ENCODE results near the gene FKBP5.
"Not testable (repeated sequence)": the region's sequence is repeated elsewhere in the genome, so short reads cannot be mapped to it uniquely, and the experiment has no call there.

The FKBP5 gene

GRCh38 chr6:35723587-35723986 lies 34.9 kb upstream of the FKBP5 start:
- DNase-seq: no peak

- DNase-seq: no peak
These were observed 33.5 kb upstream of the FKBP5 start for GRCh38 chr6:35722121-35722761.

- no peak for DNase-seq
These were observed 31.4 kb upstream of the FKBP5 start for GRCh38 chr6:35719830-35720733.

DNA sequence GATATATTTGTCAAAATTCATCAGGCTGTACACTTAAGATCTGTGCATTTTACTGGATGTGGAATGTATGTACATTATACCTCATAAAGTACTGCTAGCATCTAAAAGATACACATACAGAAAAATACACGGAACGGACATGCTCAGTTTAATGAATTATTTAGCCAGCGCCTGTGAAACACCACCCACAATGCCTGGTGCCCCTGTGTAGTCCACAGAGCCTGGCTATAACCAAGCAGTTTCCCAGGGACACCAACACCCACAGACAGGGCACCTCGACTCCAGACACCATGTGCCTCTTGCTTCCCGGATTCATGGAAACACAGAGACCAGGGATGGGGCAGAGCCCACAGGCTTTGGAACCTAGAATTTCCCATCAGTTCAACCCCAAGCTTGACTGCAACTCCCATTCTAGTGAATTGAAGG lies 30.7 kb upstream of the FKBP5 start:
- DNase-seq: no peak

GRCh38 chr6:35718911-35719381 lies 30.2 kb upstream of the FKBP5 start:
- no peak for DNase-seq

GRCh38 chr6:35718375-35718736 lies 29.6 kb upstream of the FKBP5 start:
- DNase-seq: no peak

DNA sequence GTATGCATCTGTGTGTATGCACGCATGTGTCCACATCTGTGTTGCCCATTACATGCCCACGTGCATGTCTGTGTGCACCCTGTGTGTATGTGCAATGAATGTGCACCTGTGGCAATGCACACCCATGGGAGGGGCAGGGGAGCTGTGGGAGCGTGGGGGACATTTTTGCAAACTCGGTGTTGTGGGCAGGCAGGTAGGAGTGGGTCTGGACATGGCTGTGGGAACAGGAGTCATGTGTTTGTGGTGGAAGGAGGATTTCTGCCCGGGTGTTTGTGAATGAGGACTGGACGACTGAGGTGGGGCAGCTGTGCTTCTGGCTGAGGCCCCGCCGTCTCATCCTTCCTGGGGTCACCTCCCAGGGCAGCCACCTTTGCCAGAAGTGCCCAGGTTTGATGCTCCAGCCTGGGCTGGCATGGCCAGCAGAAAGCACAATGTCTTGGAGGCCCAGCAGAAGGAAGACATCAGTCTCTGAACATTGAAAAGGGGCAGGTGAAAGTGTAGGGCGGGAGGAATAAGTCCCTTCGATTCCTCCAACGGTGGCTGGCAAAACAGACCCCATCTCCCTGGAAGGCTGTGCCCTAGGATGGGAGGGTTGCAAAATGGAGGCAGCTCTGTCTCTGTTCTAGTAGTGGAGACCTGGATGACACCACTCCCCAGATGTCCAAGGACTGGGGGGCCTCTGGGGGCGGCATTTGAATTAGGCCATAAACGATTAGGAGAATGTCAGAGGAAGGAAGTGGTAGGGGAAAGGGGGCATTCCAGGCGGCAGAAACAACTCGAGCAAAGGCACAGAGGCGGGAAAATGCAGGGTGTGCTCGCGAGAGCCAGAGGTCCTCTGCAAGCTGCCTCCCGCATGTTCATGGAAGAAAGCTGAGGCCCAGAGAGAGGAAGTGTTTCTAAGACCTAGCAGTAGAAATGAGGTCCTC lies 29.0 kb upstream of the FKBP5 start:
- DNase-seq: no peak

DNA sequence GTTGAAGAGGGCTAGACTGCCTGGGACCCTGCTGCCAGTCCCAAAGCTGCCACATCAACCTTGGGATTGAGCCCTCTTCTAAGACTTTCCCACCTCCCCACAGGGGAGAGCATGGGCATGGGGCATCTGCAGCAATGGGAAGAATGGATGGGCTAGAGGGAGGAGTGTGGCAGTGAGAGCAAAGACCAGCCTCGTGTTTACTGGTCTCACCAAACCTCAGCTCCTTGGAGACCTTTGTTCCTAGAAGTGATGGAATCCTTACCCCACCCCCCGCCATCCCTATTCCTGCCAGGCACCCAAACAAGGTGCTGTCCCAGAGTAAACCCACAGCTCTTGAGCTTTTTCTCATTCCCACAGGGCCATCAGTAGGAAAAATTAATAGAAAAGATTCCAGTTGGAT lies 28.1 kb upstream of the FKBP5 start:
- DNase-seq: no peak

- no peak for DNase-seq
These were observed 24.5 kb upstream of the FKBP5 start for GRCh38 chr6:35713006-35713767.

DNA sequence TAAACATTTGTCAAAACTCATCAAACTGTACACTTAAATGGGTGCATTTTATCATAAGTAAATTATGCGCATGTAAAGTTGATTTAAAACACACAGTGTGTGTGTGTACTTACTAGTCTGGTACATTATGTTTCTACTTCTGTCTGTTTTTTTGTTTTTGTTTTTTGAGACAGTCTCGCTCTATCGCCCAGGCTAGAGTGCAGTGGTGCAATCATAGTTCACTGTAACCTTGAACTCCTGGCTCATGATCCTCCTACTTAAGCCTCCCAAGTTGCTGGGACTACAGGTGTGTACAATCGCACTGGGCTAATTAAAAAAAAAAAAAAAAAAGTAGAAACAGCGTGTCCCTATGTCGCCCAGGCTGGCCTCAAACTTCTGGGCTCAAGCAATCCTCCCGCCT lies 23.0 kb upstream of the FKBP5 start:
- no peak for DNase-seq

DNA sequence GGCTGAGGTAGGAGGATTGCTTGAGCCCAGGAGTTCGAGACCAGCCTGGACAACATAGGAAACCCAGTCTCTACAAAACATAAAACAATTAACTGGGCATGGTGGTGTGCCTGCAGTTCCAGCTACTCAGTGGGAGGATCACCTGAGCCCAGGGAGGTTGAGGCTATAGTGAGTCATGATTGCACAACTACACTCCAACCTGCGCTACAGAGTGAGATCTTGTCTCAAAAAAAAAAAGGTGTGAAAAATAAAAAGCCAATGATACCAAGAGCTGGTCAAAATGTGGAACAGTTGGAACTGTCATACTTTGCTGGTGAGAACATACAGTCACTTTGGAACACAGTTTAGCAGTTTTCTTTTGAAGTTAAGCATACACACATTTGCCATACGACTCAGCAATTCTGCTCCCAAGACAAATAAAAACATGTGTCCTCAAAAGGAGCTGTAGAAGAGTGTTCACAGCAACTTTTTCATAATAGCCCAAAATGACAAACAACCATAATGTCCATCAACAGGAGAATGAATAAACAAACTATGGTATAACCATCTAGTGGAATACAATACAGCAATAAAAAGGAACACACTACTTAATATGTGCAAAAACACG lies 21.6 kb upstream of the FKBP5 start:
- no peak for DNase-seq

DNA sequence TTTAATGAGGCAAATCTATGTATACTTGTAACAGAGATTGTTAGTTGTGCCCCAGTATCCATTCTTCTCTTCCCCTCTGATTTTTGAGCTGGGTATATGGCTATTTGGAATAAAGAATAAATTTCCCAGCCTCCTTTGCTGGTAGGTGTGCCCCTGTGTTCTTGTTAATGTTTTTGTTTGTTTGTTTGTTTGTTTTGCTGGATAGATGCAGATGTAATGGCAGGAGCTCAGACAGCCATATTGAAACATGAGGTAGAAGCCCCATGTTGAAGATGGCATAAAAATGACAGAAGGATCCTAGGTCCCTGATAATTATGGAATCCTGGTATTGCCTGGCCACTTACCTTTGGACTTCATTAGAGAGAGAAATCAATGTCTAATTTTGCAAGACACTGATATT lies 19.9 kb upstream of the FKBP5 start:
- no peak for DNase-seq

GRCh38 chr6:35707714-35708407 lies 19.1 kb upstream of the FKBP5 start:
- DNase-seq: no peak

GRCh38 chr6:35706468-35706867 lies 17.8 kb upstream of the FKBP5 start:
- DNase-seq: no peak

DNA sequence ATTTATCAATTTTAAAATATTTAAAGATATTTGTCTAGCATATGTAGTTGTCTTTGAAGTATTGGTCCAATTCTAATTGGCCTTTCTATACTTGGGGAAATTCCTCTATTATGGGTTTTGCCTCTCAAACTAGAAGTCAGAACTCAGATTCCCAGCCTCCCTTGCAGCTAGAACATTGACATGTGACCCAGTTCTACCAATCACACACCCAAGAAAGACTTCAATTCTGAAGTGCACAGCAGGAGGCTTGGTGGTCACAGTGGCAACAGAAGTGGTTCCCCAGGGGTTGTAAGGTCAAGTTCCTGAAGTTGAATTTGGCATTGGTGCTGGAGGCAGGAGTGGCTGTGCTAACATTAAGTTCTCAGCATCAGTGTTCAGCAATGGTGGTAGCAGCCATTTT lies 14.8 kb upstream of the FKBP5 start:
- no peak for DNase-seq

GRCh38 chr6:35698858-35699257 lies 10.1 kb upstream of the FKBP5 start:
- no peak for DNase-seq

DNA sequence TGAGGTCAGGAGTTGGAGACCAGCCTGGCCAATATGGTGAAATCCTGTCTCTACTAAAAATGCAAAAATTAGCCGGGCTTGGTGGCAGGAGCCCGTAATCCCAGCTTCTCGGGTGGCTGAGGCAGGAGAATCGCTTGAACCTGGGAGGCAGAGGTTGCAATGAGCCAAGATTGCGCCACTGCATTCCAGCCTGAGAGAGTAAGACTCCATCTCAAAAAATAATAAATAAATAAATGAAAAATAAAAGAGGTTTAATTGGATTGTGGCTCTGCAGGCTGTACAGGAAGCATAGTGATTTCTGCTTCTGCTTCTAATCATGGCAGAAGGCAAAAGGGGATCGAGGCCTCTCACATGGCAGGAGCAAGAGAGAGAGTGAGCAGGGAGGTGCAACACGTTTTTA lies 9.7 kb upstream of the FKBP5 start:
- not testable (repeated sequence) for DNase-seq

DNA sequence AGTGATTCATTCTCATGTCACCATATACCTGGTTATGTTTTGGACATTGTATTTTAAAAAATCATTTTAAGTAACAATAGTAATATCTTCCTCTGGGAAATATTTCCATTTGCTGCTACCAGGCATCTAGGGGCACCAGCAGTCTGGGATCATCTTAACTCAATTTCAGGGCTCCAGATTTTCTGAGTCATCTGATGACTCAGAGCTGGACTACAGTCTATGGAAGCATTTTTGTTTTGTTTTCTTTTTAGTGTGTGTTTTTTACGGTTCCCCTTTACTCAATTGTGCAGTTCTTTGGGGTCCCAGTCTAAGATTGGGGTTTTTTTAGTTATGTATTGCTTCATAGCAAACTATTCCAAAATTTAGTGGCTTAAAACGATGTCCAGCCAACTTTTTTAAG lies 5.7 kb upstream of the FKBP5 start:
- DNase-seq: no peak

GRCh38 chr6:35691027-35691824 lies 2.5 kb upstream of the FKBP5 start:
- DNase-seq: no peak

- DNase-seq: no peak
These were observed 1.8 kb upstream of the FKBP5 start for GRCh38 chr6:35690484-35690883.

DNA sequence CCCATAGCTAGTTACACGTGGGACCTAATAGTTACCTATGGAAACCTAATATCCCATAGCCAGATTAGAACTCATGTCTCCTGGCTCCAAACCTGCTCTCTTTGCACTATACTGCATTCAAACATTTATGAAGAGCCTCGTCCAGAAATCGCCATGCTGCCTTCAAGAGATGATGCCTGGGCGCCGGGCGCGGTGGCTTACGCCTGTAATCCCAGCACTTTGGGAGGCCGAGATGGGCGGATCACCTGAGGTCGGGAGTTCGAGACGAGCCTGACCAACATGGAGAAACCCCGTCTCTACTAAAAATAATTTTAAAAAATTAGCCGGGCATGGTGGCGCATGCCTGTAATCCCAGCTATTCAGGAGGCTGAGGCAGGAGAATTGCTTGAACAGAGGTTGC lies 1.3 kb upstream of the FKBP5 start:
- not testable (repeated sequence) for DNase-seq

Measured in stimulated activated CD4-positive, alpha-beta T cell treated with anti-CD3 and anti-CD28 coated beads, Interleukin-2, amount 100 ng/mL, for 48 hours (primary cell).